Measurements from ENCODE around the gene CAMSAP1. TPM values are rescaled to one million over a fixed set of nuclear protein-coding genes. Genes with fewer than 3 reads are reported as not detected.

Gene CAMSAP1
- total RNA-seq, 1 experiment from 2014 or later: 52.7 TPM

- Histone ChIP-seq H3K18ac (ENCODE audit: insufficient read length, low read depth, low read length) (no peak overlapping the region), H3K9ac (ENCODE audit: extremely low read depth, insufficient read length, low read length) (no peak overlapping the region), H2BK12ac (ENCODE audit: insufficient read length, low read depth, low read length) (no peak overlapping the region), H3K23ac (ENCODE audit: insufficient read length, low read depth, low read length) (no peak overlapping the region), H3T11ph (ENCODE audit: low read length) (no peak overlapping the region), H4K91ac (ENCODE audit: insufficient read length, low read depth, low read length) (no peak overlapping the region), H3K4me1 (ENCODE audit: insufficient read depth, low read length) (no peaks in the 10 kb centered on the region), H3K79me1 (ENCODE audit: insufficient read depth, low read depth, low read length, poor library complexity, severe bottlenecking) (no peaks in the 10 kb centered on the region), H3K56ac (ENCODE audit: insufficient read length, low read depth, low read length) (no peak overlapping the region), H2BK20ac (ENCODE audit: low read depth, low read length, poor library complexity, severe bottlenecking) (no peak overlapping the region), H3K27ac (ENCODE audit: insufficient read length, low read depth, low read length) (no peak overlapping the region), H2BK120ac (ENCODE audit: low read depth, low read length, poor library complexity, severe bottlenecking) (no peak overlapping the region), H2BK5ac (ENCODE audit: insufficient read length, low read length) (no peak overlapping the region), H2BK15ac (ENCODE audit: low read depth, low read length) (no peak overlapping the region), H2AFZ (ENCODE audit: low read length) (no peak overlapping the region), H3K23me2 (ENCODE audit: insufficient read length, low read depth, low read length, poor library complexity, severe bottlenecking) (no peaks in the 10 kb centered on the region), H3K4me2 (ENCODE audit: insufficient read depth, insufficient read length, low read length) (no peak overlapping the region), H2AK5ac (ENCODE audit: insufficient read length, low read length) (no peak overlapping the region), H3K9me3 (ENCODE audit: control insufficient read depth, low read depth, low read length) (no peaks in the 10 kb centered on the region), H3K4ac (ENCODE audit: low read depth, low read length) (no peak overlapping the region), H3K14ac (ENCODE audit: insufficient read depth, low read length) (no peak overlapping the region), H4K20me1 (ENCODE audit: control insufficient read depth, insufficient read depth, insufficient read length) (no peaks in the 10 kb centered on the region), H4K8ac (replicated peaks; ENCODE audit: insufficient read length, low read depth, low read length) (no peak overlapping the region), H3K79me2 (ENCODE audit: insufficient read depth, low read length) (no peaks in the 10 kb centered on the region), H3K27me3 (ENCODE audit: insufficient read depth, low read length) (no peaks in the 10 kb centered on the region), H4K5ac (ENCODE audit: insufficient read length, low read depth, low read length) (no peak overlapping the region)
- Mint-ChIP-seq H3K36me3 (ENCODE audit: insufficient read depth in 1 of 3, low read depth in 3 of 3) (peaks cover 38 to 67% (median 62%) of the 10 kb centered on the region in 3 experiments; a peak in 6 of 7 replicates), H3K9me3 (no peaks in the 10 kb centered on the region), H3K4me1 (peaks cover under 1% of the 10 kb centered on the region in 2 experiments; a peak in 2 of 4 replicates), H3K4me3 (no peak overlapping the region), H3K27ac (no peak overlapping the region), H3K27me3 (ENCODE audit: low read depth) (no peaks in the 10 kb centered on the region; the same call in 1 of the 2 replicates)
- no CpG with 5 or more reads among the region's 23 CpGs for WGBS (ENCODE audit: extremely low coverage, insufficient read length, low lambda C conversion rate)
- no peak for TF ChIP-seq CTCF (conservative IDR thresholded peaks at IDR 0.05)
- no peak for DNase-seq
Measured at GRCh38 chr9:135810806-135811575, 96.4 kb downstream of the CAMSAP1 start.

Data from H9 (cell line).